Germinal center (tissue), 1 donor: ENCODE measurements around the gene TFEB.

Experiments
- DNase-seq: peaks from one replicate; pipeline ENCODE4 v3.0.0; 2012; ENCODE audit warnings: mixed read lengths, low spot score

Gene TFEB

DNA sequence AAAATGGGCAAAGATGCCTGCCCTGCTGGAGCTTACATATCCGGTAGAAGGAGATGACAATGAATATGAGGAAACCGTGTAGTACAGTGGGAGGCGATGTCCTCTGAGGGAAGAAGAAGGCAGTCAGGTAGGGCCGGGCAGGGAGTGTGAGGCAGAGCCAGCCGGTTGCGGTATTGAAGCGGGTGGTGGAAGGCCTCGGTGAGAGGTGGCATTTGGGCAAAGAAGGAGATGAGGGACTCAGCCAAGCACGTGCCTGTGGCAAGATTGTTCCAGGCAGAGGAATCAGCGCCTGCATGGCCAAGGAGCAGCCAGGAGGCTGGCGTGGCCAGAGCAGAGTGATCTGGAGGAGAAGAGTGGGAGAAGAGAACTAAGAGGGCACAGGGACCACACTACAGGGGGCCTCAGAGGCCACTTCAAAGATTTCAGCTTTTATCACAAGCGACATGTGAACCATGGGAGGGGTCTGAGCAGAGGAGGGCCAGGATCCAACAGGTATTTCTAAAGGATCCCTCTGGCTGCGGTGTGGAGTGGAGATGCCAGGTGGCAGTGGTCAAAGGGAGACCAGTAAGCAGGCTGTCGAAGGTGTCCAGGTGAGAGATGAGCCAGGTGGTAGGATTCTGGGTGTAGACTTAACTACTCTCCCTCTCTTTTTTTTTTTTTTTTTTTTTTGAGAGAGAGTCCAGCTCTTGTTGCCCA is 83.3 kb downstream of the TFEB start:
- DNase-seq = no peak

DNA sequence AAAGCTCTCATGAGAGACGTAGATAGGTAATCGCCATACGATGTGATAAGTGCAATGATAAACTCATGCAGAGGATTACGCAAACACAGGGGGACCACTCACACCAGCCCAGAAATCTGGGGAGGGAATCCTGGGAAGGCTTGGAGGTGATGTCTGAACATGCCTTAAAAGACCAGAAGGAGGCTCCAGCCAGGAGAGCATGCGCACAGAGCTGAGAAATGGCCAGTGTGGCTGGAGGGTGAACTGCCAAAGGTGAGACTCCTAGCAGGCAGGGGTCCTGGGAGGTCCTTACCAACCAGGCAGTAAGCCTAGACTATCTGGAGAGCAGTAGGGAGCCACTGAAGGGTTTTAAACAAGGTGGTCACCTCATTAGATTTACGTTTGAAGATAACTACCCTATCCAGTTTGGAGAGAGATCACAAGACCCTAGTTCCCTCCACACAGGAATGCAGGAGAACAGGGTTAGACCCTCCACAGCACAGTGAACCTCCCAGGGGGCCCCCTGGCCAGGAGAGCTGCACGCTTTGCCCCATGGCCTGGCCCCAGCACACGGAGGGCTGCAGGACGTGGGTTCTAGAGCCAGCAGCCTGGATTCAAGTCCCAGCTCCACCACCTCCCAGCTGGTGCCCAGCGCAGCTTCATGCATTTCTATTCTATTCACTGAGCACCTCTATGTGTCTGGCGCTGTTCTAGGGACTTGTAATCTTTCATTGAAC is 84.0 kb downstream of the TFEB start:
- no peak for DNase-seq

DNA sequence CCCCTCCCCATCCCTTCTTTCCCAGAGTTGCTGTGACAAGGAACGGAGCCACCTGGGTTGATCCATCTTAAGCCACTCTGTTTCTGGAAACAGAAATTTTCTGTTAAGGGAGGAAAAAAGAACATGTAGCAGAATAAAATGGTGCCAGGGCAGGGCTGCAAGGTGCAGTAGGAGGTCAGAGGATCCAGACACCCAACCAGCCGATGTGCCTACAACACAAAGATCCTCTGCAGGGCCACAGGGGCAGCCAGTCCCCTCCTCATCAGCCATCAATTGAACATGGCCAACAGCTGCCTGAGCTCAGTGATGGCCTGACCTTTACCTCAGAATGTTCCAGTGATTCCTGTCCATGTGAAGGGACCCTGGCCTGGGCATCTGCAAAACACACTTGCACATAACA is 85.3 kb downstream of the TFEB start:
- DNase-seq = no peak

DNA sequence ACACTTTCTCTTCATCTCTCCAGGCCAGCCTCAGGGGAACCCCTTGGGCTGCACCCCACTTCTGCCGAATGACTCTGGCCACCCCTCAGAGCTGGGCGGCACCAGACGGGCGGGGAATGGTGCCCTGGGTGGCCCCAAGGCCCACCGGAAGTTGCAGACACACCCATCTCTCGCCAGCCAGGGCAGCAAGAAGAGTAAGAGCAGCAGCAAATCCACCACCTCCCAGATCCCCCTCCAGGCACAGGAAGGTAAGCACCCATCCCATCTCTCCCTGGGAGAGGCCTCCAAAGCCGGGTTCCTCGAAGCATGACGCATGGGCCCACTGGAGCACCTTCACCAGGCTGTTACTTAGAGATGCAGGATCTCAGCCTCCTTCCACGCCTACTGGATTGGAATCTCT is 85.8 kb downstream of the TFEB start:
- DNase-seq = no peak

DNA sequence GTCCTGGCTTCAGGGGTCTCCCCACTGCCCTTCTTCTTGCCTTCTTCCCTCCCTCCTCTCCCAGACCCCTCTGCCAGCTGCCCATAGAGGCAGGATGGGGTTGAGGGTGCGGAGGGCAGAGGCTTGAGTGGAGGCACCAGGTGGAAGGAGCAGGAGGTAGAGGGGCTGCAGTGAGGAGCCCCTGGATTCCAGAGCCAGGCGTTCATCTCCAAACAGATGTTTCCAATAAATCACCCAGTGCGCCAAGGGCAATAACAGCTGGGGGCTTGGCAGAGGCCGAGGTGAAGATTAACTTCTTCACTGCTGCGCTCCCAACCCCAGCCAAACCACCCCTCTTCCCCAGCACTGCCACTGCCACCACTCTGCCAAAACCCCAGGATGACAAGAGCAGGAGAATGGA is 86.5 kb downstream of the TFEB start:
- DNase-seq = no peak

DNA sequence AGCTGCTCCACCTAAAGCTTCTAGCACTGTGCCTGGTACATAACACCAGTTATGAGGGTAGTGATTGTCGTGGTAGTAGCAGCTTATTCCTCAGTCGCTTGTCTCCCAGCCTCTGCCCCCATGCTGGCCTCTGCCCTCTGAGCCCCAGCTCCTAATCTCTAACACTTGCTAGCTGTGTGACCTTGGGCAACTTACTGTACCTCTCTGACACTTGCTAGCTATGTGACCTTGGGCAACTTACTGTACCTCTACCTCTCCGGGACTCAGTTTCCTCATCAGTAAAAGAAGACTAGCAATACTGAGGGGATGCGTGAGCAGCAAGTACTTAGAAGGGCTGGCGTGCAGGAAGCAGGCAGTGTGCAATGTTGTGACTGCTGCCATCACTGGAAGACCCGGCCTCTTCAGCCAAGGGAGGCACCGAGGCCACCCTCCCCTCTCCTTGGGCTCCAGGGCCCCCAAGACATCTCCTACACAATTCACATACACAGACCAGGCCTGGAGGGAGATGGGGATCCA is 87.3 kb downstream of the TFEB start:
- no peak for DNase-seq

DNA sequence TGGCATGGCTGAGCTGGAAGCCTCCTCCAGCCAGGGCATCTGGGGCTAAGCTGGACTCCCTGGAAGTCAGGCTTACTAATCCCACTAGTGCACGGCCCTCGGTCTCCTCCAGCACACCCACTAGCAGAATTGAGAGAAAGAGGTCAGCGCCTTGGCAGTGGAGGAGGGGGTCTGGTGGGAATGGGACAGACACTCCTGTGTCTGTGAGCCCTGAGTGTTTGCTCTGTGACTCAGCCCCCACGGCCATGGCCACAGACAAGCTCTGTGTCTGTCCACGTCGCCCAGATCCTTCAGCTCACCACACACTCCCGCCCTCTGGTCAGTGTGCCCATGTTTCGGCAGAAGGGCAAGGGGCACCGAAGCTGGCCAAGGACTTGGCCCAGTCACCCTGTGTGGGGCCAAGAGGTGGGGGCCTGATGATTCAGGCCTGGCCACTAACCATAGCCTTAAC is 88.3 kb downstream of the TFEB start:
- no peak for DNase-seq

DNA sequence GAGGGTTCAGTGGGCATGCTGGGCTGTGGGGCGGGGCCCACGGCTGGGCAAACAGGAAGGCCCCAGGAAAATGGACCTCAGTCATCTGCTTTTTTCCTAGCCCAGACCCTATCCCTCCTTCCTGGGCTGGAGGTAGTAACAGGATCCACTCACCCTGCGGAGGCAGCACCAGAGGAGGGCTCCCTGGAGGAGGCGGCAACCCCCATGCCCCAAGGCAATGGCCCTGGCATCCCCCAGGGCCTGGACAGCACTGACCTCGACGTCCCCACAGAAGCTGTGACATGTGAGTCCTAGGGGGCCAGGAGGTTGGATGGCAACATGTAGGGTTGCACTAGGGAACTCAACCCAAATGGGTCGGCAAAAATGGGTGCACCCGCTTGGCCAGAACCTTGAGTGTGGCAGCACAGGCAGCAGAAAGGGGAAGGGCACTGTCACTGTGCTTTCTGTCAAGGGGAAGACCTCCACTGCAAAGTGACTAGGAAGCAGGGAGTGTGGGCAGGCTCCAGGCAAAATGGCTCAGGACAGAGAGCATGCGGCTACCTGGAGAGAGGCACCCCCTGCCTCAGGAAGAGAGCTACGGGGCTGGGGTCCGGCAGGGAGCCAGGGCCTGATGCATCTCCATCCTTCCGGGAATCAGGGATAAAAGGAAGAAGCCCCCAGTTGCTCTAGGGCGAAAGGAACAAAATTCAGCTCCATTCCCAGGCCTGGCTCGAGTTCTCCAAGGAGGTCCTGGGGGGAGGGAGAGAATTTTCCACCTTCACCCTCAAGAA is 89.2 kb downstream of the TFEB start:
- no peak for DNase-seq

DNA sequence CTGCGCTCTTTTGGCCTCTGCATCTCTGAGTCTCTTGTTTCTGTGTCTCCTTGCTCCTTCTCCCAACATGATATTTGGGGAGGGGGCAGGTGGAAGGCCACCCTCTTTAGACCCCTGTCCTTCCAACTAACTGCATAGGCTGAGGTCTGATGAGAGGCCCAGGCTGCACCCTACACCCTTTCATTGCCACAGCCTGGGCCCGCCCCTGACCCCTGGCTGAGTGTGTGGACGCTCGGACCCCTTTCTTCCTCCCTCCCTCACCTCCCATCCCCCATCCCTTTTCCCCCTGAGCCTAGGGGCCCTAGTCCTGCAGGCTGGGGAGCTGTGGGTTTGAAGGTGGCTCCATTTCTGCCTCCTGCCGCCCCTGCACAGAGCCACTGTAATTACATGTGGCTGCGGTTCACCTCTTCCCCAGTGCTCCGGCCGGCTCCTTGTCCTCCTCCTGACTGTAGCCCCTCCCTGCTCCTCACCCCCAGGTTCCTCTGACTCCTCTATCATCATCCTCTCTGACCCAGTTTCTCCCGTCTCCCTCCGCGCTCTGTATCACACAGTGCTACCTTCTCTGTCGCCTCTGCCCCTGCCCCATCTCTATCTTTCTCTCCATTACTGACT is 90.3 kb downstream of the TFEB start:
- DNase-seq = no peak

DNA sequence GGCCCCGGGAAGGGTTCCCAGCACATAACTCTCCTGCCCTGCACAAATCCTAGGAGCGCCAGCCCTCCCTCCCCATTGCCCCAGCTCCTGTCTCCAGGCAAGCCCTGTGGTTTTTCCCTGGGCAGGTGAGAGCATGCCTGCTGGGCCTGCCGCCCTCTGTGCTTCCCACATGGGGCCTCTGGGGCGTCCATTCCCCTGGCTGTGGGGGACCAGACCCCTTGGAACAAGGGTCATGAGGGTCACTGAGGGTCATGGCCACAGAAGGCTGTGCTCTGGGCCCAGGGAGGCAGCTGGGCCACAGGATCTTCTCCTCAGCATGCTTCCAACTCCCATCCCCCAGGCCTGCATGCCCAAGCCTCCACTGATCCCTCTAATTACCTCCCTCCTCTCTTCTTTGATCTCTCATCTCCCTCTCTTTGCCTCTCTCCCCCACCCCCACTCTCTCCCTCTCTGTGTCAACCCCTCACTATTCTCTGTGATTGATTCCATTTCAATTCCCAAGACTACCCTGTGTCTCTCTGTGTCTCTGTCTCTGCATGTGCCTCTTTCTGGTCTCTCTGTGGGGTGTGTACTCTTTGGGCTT is 91.0 kb downstream of the TFEB start:
- DNase-seq = no peak

DNA sequence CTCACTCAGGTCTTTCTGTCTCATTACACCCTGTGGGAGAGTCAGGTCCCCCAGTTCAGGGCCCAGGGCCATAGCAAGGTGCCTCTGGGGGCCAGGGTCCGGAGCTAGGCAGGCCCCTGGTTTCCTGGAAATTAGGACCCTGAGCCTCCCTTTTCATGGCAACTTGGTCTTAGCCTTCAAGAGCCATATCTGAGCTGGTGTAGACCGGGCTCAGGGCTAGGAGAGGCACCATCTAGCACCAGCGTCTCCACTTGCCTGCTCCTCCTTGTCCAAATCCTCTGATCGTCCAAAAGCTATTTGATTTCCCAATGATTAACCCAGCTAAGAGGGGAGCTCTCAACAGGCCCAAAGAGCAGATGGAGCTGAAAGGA is 91.5 kb downstream of the TFEB start:
- DNase-seq = no peak

DNA sequence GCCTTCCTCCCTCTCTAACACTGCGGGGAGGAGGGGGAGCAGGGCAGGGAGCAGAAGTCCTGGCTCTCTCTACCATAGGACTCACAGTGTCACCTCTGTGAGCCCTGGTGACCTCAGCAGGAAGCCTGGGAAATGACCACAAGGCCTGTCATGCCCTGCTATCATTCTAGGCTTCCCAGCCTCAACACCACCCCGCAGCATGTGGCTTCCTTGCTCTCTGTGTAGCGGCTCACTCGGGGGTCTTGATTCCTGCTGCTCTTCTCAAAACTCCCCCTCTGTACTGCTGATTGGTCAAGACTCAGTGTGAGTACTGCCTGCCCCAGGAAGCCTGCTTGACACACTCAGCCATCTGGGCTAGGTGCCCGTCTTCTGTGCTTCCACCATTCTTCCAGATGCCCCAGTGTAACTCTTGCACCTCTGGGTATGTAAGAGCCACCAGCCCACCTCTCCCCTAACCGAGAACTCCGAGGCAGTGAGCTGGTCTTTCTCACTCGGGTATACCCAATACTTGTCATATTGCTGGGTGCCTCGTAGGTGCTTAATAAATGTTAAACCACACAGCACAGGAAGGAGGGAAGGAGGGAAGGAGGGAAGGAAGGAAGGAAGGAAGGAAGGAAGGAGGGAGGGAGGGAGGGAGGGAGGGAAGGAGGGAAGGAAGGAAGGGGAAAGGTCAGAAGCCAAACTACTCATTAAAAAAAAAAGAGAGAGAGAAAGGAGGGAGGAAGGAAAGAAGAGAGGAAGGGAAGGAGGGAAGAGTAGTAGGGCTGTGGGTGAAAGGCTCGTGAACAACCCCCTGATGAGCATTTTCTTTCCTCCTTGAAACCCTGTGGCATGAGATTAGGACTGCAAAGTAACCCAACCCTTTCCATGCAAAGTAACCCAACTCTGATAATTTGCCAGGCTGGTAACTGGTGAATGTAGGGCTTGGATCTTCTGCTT is 92.2 kb downstream of the TFEB start:
- no peak for DNase-seq

DNA sequence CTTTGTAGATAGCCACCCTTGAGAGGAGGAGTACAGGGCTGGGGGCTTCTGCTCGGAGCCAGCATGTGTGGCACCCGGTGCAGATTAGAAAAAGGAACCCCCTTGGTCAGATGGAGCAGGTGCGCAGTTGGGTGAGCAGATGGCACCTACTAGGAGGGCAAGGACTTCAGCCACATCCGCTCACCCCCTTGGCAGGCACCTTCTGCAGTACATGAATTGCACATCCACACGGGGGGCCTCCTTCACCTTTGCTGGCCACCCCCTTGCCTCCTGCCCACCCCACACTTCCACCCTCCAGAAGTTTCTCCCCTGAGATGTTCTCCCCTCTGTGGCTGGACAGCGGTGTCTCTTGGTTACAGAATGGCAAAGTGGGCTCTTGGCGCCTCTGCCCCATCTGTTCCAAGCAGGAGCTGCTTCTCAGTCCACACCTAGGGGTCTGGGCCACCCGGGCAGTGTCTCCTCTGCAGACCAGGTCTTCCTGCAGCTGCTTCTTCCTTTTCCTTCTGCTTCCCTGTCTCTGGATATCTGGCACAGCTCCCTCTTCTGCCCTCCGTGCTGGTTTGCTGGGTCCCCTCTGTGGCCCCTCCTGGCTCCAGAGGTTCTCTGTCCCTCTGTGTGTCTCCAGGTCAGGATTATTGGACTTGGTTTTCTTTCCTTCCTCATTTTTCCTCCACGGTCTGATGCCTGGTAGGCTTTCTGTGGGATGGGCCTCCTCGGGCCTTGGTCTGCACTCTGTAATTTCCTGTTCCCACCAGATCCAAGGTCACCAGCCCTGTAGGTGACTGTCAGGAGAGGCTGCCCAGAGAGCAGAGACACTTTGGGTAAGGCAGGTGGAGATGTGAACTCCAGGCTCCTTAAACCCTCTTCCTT is 93.1 kb downstream of the TFEB start:
- no peak for DNase-seq

DNA sequence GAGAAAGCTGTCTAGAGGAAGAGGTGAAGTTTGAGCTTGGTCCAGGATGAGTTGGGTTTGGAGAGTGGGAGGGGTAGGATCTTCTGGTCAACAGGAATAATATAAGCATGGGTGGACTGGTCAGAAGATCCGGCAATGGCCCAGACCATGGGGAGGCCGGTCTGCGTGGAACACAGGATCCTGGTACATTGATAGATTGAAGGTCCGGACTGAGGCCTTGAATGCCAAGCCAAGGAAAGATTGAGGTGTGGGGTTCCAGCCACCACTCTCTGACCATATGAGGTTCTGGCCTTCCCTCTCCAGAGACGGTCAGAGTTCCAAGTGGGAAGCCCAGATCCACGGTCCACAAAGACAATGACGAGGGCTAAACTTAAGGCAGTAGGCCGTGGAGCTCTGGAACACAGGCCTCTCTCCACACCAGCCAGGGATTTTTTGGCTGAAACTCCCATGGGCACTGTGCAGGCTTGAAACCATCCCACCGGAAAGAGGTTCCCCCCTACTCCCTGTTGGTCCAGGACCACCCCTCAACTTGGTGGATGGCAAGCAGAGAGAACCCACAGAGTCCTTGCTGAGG is 94.0 kb downstream of the TFEB start:
- no peak for DNase-seq

DNA sequence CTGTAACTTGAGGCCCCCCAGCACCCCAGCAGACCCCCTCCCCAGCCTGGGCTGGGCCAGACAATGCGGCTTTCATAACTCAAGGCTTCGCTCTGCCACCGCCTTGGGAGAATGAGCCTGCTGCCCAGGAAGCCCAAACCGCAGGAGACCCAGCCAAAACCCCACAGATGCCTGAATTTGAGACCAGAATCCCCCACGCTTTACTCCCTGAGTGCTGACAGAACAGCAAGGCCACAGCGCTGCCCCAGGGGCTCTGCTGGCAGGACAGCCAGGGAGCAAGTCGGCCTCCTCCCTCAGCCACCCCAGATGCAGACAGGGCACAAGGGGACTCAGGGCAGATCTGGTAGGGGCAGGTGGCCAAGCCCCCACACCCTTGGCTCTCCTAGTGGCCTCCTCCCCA is 95.0 kb downstream of the TFEB start:
- DNase-seq = no peak

DNA sequence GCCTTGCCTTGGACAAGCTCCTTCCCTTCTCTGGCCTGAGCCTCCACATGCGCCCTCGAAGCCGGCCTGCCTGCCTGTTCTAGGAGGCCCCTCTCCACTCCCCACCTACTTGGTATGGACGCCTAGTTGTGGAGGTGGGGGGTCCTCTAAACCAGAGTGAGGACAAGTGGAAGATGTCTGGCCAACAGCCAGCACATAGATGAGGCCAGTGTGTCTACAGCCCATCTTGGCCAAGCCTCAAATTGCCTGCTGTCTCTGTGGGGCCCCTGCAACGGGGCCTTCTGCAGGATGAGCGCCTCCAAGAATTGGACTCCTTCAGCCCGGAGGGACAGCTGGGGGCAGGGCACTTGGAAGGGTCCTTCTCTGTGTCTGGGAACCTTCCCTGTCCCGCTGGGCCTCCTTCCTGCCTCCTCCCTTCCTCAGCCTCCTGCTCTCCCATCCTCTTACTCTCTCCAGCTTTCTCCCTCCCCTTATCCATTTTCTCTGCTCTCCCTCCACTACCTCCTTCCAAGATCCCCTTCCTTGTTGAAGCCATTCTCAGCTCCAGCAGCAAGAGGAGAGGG is 95.5 kb downstream of the TFEB start:
- DNase-seq = no peak

DNA sequence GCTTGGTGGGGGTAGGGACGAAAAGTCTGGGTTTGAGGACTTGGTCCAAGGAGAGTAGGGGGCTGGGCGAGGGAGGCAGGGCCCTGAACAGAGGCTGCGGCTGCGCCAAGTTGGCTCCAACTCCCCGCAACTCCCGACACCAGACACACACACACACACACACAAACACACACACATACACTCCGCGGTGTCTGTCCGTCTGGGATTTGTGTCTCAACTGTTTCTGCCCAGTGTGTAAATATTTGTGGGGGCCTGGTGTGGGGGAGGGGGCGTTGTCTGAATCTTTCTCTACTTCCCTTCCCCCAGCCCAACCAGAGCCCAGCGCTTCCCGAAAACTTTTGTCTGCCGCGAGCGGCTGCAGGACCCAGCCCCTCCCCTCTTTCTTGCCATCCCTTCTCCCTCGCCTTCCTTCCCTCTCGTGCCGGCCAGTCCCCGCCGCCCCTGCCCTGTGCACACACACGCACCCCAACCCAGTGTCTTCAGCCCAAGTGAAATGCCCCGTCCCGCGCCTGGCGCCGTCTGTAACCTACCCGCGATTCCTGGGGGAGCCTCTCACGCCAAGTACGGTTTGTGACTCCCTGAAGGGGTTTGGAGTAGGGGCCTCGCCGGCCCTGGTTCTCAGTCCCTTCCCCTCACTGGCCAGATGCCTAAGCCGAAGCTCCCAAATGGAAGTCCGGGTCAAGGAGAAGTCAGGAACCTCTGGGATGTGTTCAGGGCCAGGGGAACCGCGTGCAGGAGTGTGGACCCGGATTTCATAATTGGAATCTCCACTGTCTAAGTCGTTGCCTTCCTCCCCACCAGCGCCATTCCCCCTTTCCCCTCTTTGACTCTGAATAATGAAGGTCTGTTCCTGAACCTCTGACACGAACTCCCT is 96.2 kb downstream of the TFEB start:
- no peak for DNase-seq
